HCT116 (cell line): ENCODE data around the gene RUNX2. TPM values are rescaled to one million over a fixed set of nuclear protein-coding genes. Genes with fewer than 3 reads are reported as not detected.

Source experiments
- ATAC-seq: fragments of 200-7000 bp; cut with Tn5 transposase; 2 replicates; pipeline ENCODE4 v1.9.1; 2020; ENCODE audit warnings: mild to moderate bottlenecking, moderate library complexity
- BruUV-seq: library from RNA; stranded (reverse); fragments of 400-500 nt; replicated peaks from 2 replicates; lab custom pipeline; 2021; lab: Mats Ljungman, UMichigan
- CTCF ChIA-PET: fragments of 300-600 bp; sonication (Branson Sonifier 250); formaldehyde crosslinking; loops from one replicate; lab custom pipeline; 2021; ENCODE audit warnings: antibody characterized with exemption; lab: Charles Lee
- POLR2A ChIA-PET: fragments of 300-600, 350-600 bp; sonication (Branson Sonifier 250); formaldehyde crosslinking; loops from one replicate; lab custom pipeline; 2021; ENCODE audit warnings: antibody characterized with exemption; lab: Charles Lee
- RAD21 ChIA-PET, 2 experiments: fragments of 300-600 bp; sonication (Branson Sonifier 250); formaldehyde crosslinking; loops; one replicate each; lab custom pipeline; 2023; ENCODE audit warnings: low total read pairs in 2 of 2; ENCODE audit not compliant: uncharacterized antibody in 2 of 2, unreplicated experiment in 2 of 2, low non-redundant PET in 1 of 2; lab: Charles Lee
- DNase-seq: peaks from one replicate; pipeline ENCODE4 v3.0.0-alpha.2; 2010; ENCODE audit warnings: low read depth, low spot score
- H2AFZ ChIP-seq: fragments of 200-600 bp; shearing (Covaris generic), sonication (generic); 2 replicates; pipeline ENCODE4 v1.6.1; 2017; ENCODE audit warnings: low read depth, mixed run types, mixed read lengths, antibody characterized with exemption, low read length; ENCODE audit not compliant: poor library complexity, severe bottlenecking
- H3K27ac ChIP-seq: 2 replicates; pipeline ENCODE4 v1.5.1; 2012; ENCODE audit warnings: low read depth, low read length
- H3K27me3 ChIP-seq: fragments of 200-600 bp; sonication (generic); 2 replicates; pipeline ENCODE4 v1.6.1; 2016; ENCODE audit warnings: mixed run types, low read length, mixed read lengths; ENCODE audit not compliant: insufficient read depth
- H3K36me3 ChIP-seq, 2 experiments: fragments of 200-500 bp in 1 of 2; fragments of 200-600 bp in 1 of 2; sonication (Bioruptor generic) in 1 of 2; sonication (generic) in 1 of 2; 2 replicates each; pipeline versions ENCODE4 v1.5.1 to v1.6.1; 2014 to 2016; ENCODE audit warnings: low read length in 2 of 2, inconsistent platforms in 1 of 2, mixed read lengths in 1 of 2, mixed run types in 1 of 2; ENCODE audit not compliant: insufficient read depth in 2 of 2, control insufficient read depth in 1 of 2
- H3K4me1 ChIP-seq, 2 experiments: fragments of 200-600 bp in 1 of 2; sonication (generic) in 1 of 2; 2 replicates each; pipeline versions ENCODE4 v1.5.1 to v1.6.1; 2012 to 2017; ENCODE audit warnings: low read length in 2 of 2, inconsistent platforms in 1 of 2, mild to moderate bottlenecking in 1 of 2, mixed read lengths in 1 of 2, mixed run types in 1 of 2, moderate library complexity in 1 of 2; ENCODE audit not compliant: insufficient read depth in 2 of 2, control insufficient read depth in 1 of 2
- H3K4me2 ChIP-seq: fragments of 200-600 bp; sonication (generic); 2 replicates; pipeline ENCODE4 v1.6.1; 2017; ENCODE audit warnings: mixed run types, low read length, mixed read lengths
- H3K4me3 ChIP-seq, 2 experiments: fragments of 200-600 bp in 1 of 2; sonication (generic) in 1 of 2; replicated peaks in 1 of 2; 2 replicates each; pipeline ENCODE4 v1.5.1; 2011 to 2016; ENCODE audit warnings: low read length in 2 of 2, control low read depth in 1 of 2, low read depth in 1 of 2, mild to moderate bottlenecking in 1 of 2, mixed read lengths in 1 of 2, mixed run types in 1 of 2
- H3K79me2 ChIP-seq: fragments of 200-600 bp; sonication (generic); 2 replicates; pipeline ENCODE4 v1.6.1; 2017; ENCODE audit warnings: mild to moderate bottlenecking, mixed run types, low read length, moderate library complexity, mixed read lengths; ENCODE audit not compliant: insufficient read depth
- H3K9ac ChIP-seq: fragments of 200-600 bp; sonication (generic); 2 replicates; pipeline ENCODE4 v1.6.1; 2016; ENCODE audit warnings: low read length, mixed read lengths
- H3K9me2 ChIP-seq: fragments of 200-600 bp; sonication (generic), shearing (Covaris generic); 2 replicates; pipeline ENCODE4 v1.6.1; 2017; ENCODE audit warnings: mixed run types, mild to moderate bottlenecking, moderate library complexity; ENCODE audit not compliant: insufficient read depth
- H3K9me3 ChIP-seq, 2 experiments: fragments of 200-500 bp in 1 of 2; fragments of 200-600 bp in 1 of 2; sonication (Bioruptor generic) in 1 of 2; sonication (generic) in 1 of 2; 2 replicates each; pipeline ENCODE4 v1.6.1; 2014 to 2017; ENCODE audit warnings: low read length in 2 of 2, mixed read lengths in 2 of 2, inconsistent platforms in 1 of 2, low read depth in 1 of 2, mild to moderate bottlenecking in 1 of 2, mixed run types in 1 of 2, moderate library complexity in 1 of 2; ENCODE audit not compliant: control insufficient read depth in 1 of 2, insufficient read depth in 1 of 2
- H4K20me1 ChIP-seq: fragments of 200-600 bp; sonication (generic), shearing (Covaris generic); 2 replicates; pipeline ENCODE4 v1.6.1; 2017; ENCODE audit warnings: mixed run types, mild to moderate bottlenecking, moderate library complexity; ENCODE audit not compliant: insufficient read depth
- ELF1 ChIP-seq: IDR thresholded peaks from 2 replicates; pipeline ENCODE4 v1.6.1; 2012; ENCODE audit warnings: low read depth, borderline replicate concordance
- EZH2phosphoT487 ChIP-seq: fragments of 200-600 bp; IDR thresholded peaks from 2 replicates; pipeline ENCODE4 v1.6.1; 2018; ENCODE audit warnings: antibody characterized with exemption, borderline replicate concordance
- FOSL1 ChIP-seq: IDR thresholded peaks from 2 replicates; pipeline ENCODE4 v1.6.1; 2012; ENCODE audit warnings: low read depth
- SRF ChIP-seq: IDR thresholded peaks from 2 replicates; pipeline ENCODE4 v1.6.1; 2012; ENCODE audit warnings: low read depth
- TCF7L2 ChIP-seq: IDR thresholded peaks from 2 replicates; pipeline ENCODE4 v1.7.0; 2011; ENCODE audit warnings: borderline replicate concordance, inconsistent platforms; ENCODE audit not compliant: insufficient read depth, insufficient read length; ENCODE audit errors: extremely low read depth
- YY1 ChIP-seq: IDR thresholded peaks from 2 replicates; pipeline ENCODE4 v1.6.1; 2011; ENCODE audit warnings: low read length, low read depth, moderate library complexity, mild to moderate bottlenecking; ENCODE audit not compliant: insufficient replicate concordance; ENCODE audit errors: extremely low read depth
- ZFX ChIP-seq: fragments of 450-650 bp; IDR thresholded peaks from 2 replicates; pipeline ENCODE4 v1.6.1; 2017
- ZNF274 ChIP-seq: fragments of 200-500 bp; sonication (Bioruptor generic); IDR thresholded peaks from 2 replicates; pipeline ENCODE4 v1.6.1; 2014; ENCODE audit warnings: mild to moderate bottlenecking, low read depth, low read length, inconsistent platforms
- intact Hi-C: fragments of 100-400 bp; cut with micrococcal nuclease; formaldehyde crosslinking; loops from 2 replicates; pipeline ENCODE4 v1.10.0; 2022
- total RNA-seq: library from RNA; stranded (reverse); gene quantifications from one replicate; pipeline ENCODE4 v1.2.1, GENCODE V29; 2021; ENCODE audit not compliant: unreplicated experiment
- TF ChIP-seq, protein P1 (sequence below): IDR thresholded peaks from 2 replicates; pipeline ENCODE4 v1.6.1; 2012; ENCODE audit warnings: low read depth
- TF ChIP-seq, protein P2 (sequence below): IDR thresholded peaks from 2 replicates; pipeline ENCODE4 v1.6.1; 2011; ENCODE audit warnings: mild to moderate bottlenecking, low read length, moderate library complexity; ENCODE audit not compliant: insufficient replicate concordance; ENCODE audit errors: extremely low read depth
- TF ChIP-seq, protein P3 (sequence below): IDR thresholded peaks from 2 replicates; pipeline ENCODE4 v1.6.1; 2012

Gene RUNX2
- total RNA-seq, 1 experiment from 2014 or later, result 1.1 TPM

DNA sequence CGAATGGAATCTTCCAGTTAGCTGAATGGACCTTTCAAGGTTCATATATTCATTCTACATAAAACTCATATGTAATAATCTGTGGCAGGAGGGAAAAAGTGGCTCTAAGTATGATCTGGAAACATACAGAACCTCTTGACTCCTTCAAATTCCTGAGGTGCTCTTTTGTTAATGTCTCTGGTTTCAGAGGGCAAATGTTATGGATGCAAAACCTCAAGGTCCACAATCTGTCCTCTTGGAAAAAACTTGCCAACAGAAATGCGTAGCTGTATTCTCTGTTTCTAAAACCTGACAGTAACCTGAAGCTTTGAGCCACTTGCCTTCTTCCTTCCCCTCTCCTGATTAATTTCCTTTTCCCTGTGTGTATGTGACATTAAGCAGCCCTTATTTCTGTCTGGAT, 130.5 kb downstream of the RUNX2 start:
- peaks cover 6 to 8% of the 10 kb centered on the region in 2 experiments; a peak in 2 of 4 replicates for H3K4me1 ChIP-seq
- RAD21 ChIA-PET, result no interaction called here
- H3K9me2 ChIP-seq, result no peaks in the 10 kb centered on the region
- ATAC-seq (no peak), DNase-seq (no peak)
- H3K79me2 ChIP-seq, result no peaks in the 10 kb centered on the region
- POLR2A ChIA-PET, result no interaction called here
- BruUV-seq, result no TSS peak
- no peak overlapping the region for H3K27ac ChIP-seq
- H3K36me3 ChIP-seq, result no peaks in the 10 kb centered on the region
- H2AFZ ChIP-seq, result no peak overlapping the region
- no peak overlapping the region for H3K4me3 ChIP-seq
- intact Hi-C loops, result no loop called here
- no peak overlapping the region for H3K4me2 ChIP-seq
- no peak overlapping the region for H3K9ac ChIP-seq
- TF ChIP-seq, protein P1, sequence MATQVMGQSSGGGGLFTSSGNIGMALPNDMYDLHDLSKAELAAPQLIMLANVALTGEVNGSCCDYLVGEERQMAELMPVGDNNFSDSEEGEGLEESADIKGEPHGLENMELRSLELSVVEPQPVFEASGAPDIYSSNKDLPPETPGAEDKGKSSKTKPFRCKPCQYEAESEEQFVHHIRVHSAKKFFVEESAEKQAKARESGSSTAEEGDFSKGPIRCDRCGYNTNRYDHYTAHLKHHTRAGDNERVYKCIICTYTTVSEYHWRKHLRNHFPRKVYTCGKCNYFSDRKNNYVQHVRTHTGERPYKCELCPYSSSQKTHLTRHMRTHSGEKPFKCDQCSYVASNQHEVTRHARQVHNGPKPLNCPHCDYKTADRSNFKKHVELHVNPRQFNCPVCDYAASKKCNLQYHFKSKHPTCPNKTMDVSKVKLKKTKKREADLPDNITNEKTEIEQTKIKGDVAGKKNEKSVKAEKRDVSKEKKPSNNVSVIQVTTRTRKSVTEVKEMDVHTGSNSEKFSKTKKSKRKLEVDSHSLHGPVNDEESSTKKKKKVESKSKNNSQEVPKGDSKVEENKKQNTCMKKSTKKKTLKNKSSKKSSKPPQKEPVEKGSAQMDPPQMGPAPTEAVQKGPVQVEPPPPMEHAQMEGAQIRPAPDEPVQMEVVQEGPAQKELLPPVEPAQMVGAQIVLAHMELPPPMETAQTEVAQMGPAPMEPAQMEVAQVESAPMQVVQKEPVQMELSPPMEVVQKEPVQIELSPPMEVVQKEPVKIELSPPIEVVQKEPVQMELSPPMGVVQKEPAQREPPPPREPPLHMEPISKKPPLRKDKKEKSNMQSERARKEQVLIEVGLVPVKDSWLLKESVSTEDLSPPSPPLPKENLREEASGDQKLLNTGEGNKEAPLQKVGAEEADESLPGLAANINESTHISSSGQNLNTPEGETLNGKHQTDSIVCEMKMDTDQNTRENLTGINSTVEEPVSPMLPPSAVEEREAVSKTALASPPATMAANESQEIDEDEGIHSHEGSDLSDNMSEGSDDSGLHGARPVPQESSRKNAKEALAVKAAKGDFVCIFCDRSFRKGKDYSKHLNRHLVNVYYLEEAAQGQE, result no peak
- TF ChIP-seq ELF1, result no peak
- no peak for TF ChIP-seq ZFX
- no peak for TF ChIP-seq TCF7L2
- TF ChIP-seq FOSL1, result no peak
- no peak for TF ChIP-seq SRF
- no peak for TF ChIP-seq YY1
- TF ChIP-seq ZNF274, result no peak
- TF ChIP-seq, protein P2, sequence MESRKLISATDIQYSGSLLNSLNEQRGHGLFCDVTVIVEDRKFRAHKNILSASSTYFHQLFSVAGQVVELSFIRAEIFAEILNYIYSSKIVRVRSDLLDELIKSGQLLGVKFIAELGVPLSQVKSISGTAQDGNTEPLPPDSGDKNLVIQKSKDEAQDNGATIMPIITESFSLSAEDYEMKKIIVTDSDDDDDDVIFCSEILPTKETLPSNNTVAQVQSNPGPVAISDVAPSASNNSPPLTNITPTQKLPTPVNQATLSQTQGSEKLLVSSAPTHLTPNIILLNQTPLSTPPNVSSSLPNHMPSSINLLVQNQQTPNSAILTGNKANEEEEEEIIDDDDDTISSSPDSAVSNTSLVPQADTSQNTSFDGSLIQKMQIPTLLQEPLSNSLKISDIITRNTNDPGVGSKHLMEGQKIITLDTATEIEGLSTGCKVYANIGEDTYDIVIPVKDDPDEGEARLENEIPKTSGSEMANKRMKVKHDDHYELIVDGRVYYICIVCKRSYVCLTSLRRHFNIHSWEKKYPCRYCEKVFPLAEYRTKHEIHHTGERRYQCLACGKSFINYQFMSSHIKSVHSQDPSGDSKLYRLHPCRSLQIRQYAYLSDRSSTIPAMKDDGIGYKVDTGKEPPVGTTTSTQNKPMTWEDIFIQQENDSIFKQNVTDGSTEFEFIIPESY, result no peak
- no peak for TF ChIP-seq EZH2phosphoT487
- TF ChIP-seq, protein P3, sequence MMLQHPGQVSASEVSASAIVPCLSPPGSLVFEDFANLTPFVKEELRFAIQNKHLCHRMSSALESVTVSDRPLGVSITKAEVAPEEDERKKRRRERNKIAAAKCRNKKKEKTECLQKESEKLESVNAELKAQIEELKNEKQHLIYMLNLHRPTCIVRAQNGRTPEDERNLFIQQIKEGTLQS, result no peak
- no peaks in the 10 kb centered on the region for H4K20me1 ChIP-seq
- no peaks in the 10 kb centered on the region for H3K27me3 ChIP-seq
- CTCF ChIA-PET, result no interaction called here
- H3K9me3 ChIP-seq, result no peaks in the 10 kb centered on the region
